OCI-LY7 (cell line): ENCODE measurements around the gene NUCB1. TPM values are rescaled to one million over a fixed set of nuclear protein-coding genes. Genes with fewer than 3 reads are reported as not detected.

Experiments
- BruUV-seq: library from RNA; stranded (reverse); fragments of 400-500 nt; replicated peaks from 2 replicates; lab custom pipeline; 2021; lab: Mats Ljungman, UMichigan
- CTCF ChIA-PET: fragments of 300-600 bp; sonication (Branson Sonifier 250); formaldehyde crosslinking; loops from one replicate; lab custom pipeline; 2022; ENCODE audit warnings: antibody characterized with exemption; ENCODE audit not compliant: unreplicated experiment; lab: Charles Lee
- POLR2A ChIA-PET: fragments of 300-600 bp; sonication (Branson Sonifier 250); formaldehyde crosslinking; loops from one replicate; lab custom pipeline; 2022; ENCODE audit warnings: antibody characterized with exemption; lab: Charles Lee
- DNase-seq: peaks from one replicate; pipeline ENCODE4 v3.0.0-alpha.2; 2015; ENCODE audit warnings: low spot score
- H2AFZ ChIP-seq: fragments of 200-600 bp; sonication (generic), shearing (Covaris generic); 2 replicates; pipeline ENCODE4 v1.6.1; 2014; ENCODE audit warnings: mild to moderate bottlenecking, antibody characterized with exemption, low read length, moderate library complexity
- H3K27ac ChIP-seq: fragments of 200-600 bp; sonication (generic); 2 replicates; pipeline ENCODE4 v1.5.1; 2014; ENCODE audit warnings: mixed run types, low read depth, mild to moderate bottlenecking, moderate library complexity, low read length, inconsistent platforms; ENCODE audit not compliant: poor library complexity, severe bottlenecking
- H3K36me3 ChIP-seq: fragments of 200-600 bp; sonication (generic); 2 replicates; pipeline ENCODE4 v1.6.1; 2014; ENCODE audit warnings: mild to moderate bottlenecking, antibody characterized with exemption, low read length, moderate library complexity, mixed read lengths; ENCODE audit not compliant: insufficient read depth
- H3K4me1 ChIP-seq: fragments of 200-600 bp; sonication (generic); 2 replicates; pipeline ENCODE4 v1.5.1; 2014; ENCODE audit warnings: mild to moderate bottlenecking, low read length; ENCODE audit not compliant: insufficient read depth, poor library complexity, severe bottlenecking
- H3K4me2 ChIP-seq: fragments of 200-600 bp; sonication (generic); 2 replicates; pipeline ENCODE4 v1.6.1; 2014; ENCODE audit warnings: mild to moderate bottlenecking, low read length
- H3K4me3 ChIP-seq: fragments of 200-600 bp; sonication (generic); 2 replicates; pipeline ENCODE4 v1.5.1; 2014; ENCODE audit warnings: mild to moderate bottlenecking, low read depth, low read length; ENCODE audit not compliant: poor library complexity, severe bottlenecking
- H3K79me2 ChIP-seq: fragments of 200-600 bp; sonication (generic); 2 replicates; pipeline ENCODE4 v1.6.1; 2016; ENCODE audit warnings: low read depth, mild to moderate bottlenecking, low read length, moderate library complexity, mixed read lengths; ENCODE audit not compliant: insufficient read depth
- H3K9me2 ChIP-seq: fragments of 200-600 bp; sonication (generic); 2 replicates; pipeline ENCODE4 v1.6.1; 2016; ENCODE audit warnings: mild to moderate bottlenecking, low read length, mixed read lengths; ENCODE audit not compliant: insufficient read depth
- H3K9me3 ChIP-seq: fragments of 200-600 bp; sonication (generic); 2 replicates; pipeline ENCODE4 v1.6.1; 2014; ENCODE audit warnings: mild to moderate bottlenecking, mixed run types, low read length, mixed read lengths
- H4K20me1 ChIP-seq: fragments of 200-600 bp; sonication (generic); 2 replicates; pipeline ENCODE4 v1.6.1; 2014; ENCODE audit warnings: mild to moderate bottlenecking, antibody characterized with exemption, low read length, moderate library complexity, mixed read lengths; ENCODE audit not compliant: insufficient read depth
- EZH2phosphoT487 ChIP-seq: fragments of 200-600 bp; sonication (generic); IDR thresholded peaks from 2 replicates; pipeline ENCODE4 v1.6.1; 2018; ENCODE audit warnings: low read depth, borderline replicate concordance, mild to moderate bottlenecking, mixed run types, antibody characterized with exemption, low read length, moderate library complexity, mixed read lengths
- intact Hi-C: fragments of 100-400 bp; cut with micrococcal nuclease; formaldehyde crosslinking; loops from one replicate; pipeline ENCODE4 v1.10.0; 2022; ENCODE audit not compliant: unreplicated experiment
- total RNA-seq, 2 experiments: library from RNA; depleted of rRNA in 1 of 2; stranded (reverse); fragments of >200 nt in 1 of 2; shearing (Covaris generic) in 1 of 2; gene quantifications; 2 replicates each; pipeline ENCODE4 v1.2.3, GENCODE V29; 2014 to 2022
- TF ChIP-seq, protein P1 (sequence below): fragments of 200-600 bp; sonication (generic); conservative IDR thresholded peaks from 2 replicates; pipeline ENCODE4 v1.5.1; 2014; ENCODE audit warnings: mild to moderate bottlenecking, antibody characterized with exemption, low read length, moderate library complexity, mixed read lengths

Gene NUCB1
- total RNA-seq, 2 experiments from 2014 or later: 73.6 to 88.7 TPM

- CTCF ChIA-PET: no interaction called here
- intact Hi-C loops: no loop called here
- no peak for DNase-seq
- TF ChIP-seq, protein P1, sequence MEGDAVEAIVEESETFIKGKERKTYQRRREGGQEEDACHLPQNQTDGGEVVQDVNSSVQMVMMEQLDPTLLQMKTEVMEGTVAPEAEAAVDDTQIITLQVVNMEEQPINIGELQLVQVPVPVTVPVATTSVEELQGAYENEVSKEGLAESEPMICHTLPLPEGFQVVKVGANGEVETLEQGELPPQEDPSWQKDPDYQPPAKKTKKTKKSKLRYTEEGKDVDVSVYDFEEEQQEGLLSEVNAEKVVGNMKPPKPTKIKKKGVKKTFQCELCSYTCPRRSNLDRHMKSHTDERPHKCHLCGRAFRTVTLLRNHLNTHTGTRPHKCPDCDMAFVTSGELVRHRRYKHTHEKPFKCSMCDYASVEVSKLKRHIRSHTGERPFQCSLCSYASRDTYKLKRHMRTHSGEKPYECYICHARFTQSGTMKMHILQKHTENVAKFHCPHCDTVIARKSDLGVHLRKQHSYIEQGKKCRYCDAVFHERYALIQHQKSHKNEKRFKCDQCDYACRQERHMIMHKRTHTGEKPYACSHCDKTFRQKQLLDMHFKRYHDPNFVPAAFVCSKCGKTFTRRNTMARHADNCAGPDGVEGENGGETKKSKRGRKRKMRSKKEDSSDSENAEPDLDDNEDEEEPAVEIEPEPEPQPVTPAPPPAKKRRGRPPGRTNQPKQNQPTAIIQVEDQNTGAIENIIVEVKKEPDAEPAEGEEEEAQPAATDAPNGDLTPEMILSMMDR: no peak
- TF ChIP-seq EZH2phosphoT487: no peak
- Histone ChIP-seq H4K20me1 (no peaks in the 10 kb centered on the region), H3K9me2 (no peaks in the 10 kb centered on the region), H2AFZ (no peak overlapping the region), H3K36me3 (no peaks in the 10 kb centered on the region), H3K4me2 (no peak overlapping the region), H3K27ac (no peak overlapping the region), H3K79me2 (no peaks in the 10 kb centered on the region), H3K4me1 (peaks cover 7% of the 10 kb centered on the region), H3K4me3 (no peak overlapping the region), H3K9me3 (no peaks in the 10 kb centered on the region)
- BruUV-seq: no TSS peak
- POLR2A ChIA-PET: no interaction called here
Observed at GRCh38 chr19:48938256-48938655, 38.1 kb downstream of the NUCB1 start.

GRCh38 chr19:48940902-48941301 lies 40.8 kb downstream of the NUCB1 start:
- no peak for TF ChIP-seq EZH2phosphoT487
- TF ChIP-seq, protein P1: no peak
- H4K20me1 ChIP-seq: no peaks in the 10 kb centered on the region
- no peak overlapping the region for H3K4me2 ChIP-seq
- intact Hi-C loops: no loop called here
- no peaks in the 10 kb centered on the region for H3K9me3 ChIP-seq
- POLR2A ChIA-PET: interaction anchor here (0.7 kb wide), 1 partner anchor 26 kb away, joined by 3 read pairs; no protein-coding TSS in a partner anchor
- H3K36me3 ChIP-seq: no peaks in the 10 kb centered on the region
- no peaks in the 10 kb centered on the region for H3K79me2 ChIP-seq
- H3K4me1 ChIP-seq: no peaks in the 10 kb centered on the region
- DNase-seq: no peak
- H2AFZ ChIP-seq: no peak overlapping the region
- H3K9me2 ChIP-seq: no peaks in the 10 kb centered on the region
- no TSS peak for BruUV-seq
- H3K27ac ChIP-seq: no peak overlapping the region
- CTCF ChIA-PET: no interaction called here
- no peak overlapping the region for H3K4me3 ChIP-seq

GRCh38 chr19:48943081-48943480 lies 43.0 kb downstream of the NUCB1 start:
- CTCF ChIA-PET: no interaction called here
- intact Hi-C loops: no loop called here

More at GRCh38 chr19:48943081-48943480, 43.0 kb downstream of the NUCB1 start:
- peaks cover 13% of the 10 kb centered on the region for H3K9me3 ChIP-seq
- H3K4me3 ChIP-seq: no peak overlapping the region
- TF ChIP-seq EZH2phosphoT487: no peak
- TF ChIP-seq, protein P1: no peak
- H2AFZ ChIP-seq: no peak overlapping the region
- no peak overlapping the region for H3K27ac ChIP-seq
- no peaks in the 10 kb centered on the region for H3K79me2 ChIP-seq
- no peaks in the 10 kb centered on the region for H4K20me1 ChIP-seq
- no peaks in the 10 kb centered on the region for H3K4me1 ChIP-seq
- POLR2A ChIA-PET: interaction anchor here (0.7 to 1.4 kb wide), 3 partner anchors 11 to 228 kb away, joined by 3 to 5 read pairs (median 4); partner anchors contain the start of gene BAX
- H3K4me2 ChIP-seq: no peak overlapping the region
- H3K9me2 ChIP-seq: no peaks in the 10 kb centered on the region
- no peaks in the 10 kb centered on the region for H3K36me3 ChIP-seq
- BruUV-seq: no TSS peak
- DNase-seq: no peak
